Measurements from ENCODE around the gene RALB.
"Not testable (repeated sequence)": the region's sequence is repeated elsewhere in the genome, so short reads cannot be mapped to it uniquely, and the experiment has no call there.

The RALB gene

GRCh38 chr2:120225549-120226065 lies 27.0 kb upstream of the RALB start:
- no peak for DNase-seq

- DNase-seq = no peak
Measured at GRCh38 chr2:120226316-120226715, 26.3 kb upstream of the RALB start.

- no peak for DNase-seq
Measured at GRCh38 chr2:120227111-120227991, 25.3 kb upstream of the RALB start.

GRCh38 chr2:120228503-120228902 lies 24.1 kb upstream of the RALB start:
- peak; percentile 13 to 14 for DNase-seq

- no peak for DNase-seq
Measured at GRCh38 chr2:120229341-120229740, 23.3 kb upstream of the RALB start.

- DNase-seq = no peak
Measured at GRCh38 chr2:120230515-120231471, 21.9 kb upstream of the RALB start.

GRCh38 chr2:120231564-120231973 lies 21.1 kb upstream of the RALB start:
- DNase-seq = no peak

- DNase-seq = peak; percentile 53 to 64
Measured at GRCh38 chr2:120231974-120232635, 20.5 kb upstream of the RALB start.

- no peak for DNase-seq
Measured at GRCh38 chr2:120233292-120233691, 19.4 kb upstream of the RALB start.

GRCh38 chr2:120235158-120235557 lies 17.5 kb upstream of the RALB start:
- not testable (repeated sequence) for DNase-seq

- DNase-seq = no peak
Measured at GRCh38 chr2:120235681-120236080, 17.0 kb upstream of the RALB start.

- no peak for DNase-seq
Measured at GRCh38 chr2:120236316-120236715, 16.3 kb upstream of the RALB start.

GRCh38 chr2:120236791-120237190 lies 15.9 kb upstream of the RALB start:
- no peak for DNase-seq

- DNase-seq = no peak
Measured at GRCh38 chr2:120237491-120237902, 15.2 kb upstream of the RALB start.

GRCh38 chr2:120238728-120239487 lies 13.7 kb upstream of the RALB start:
- no peak for DNase-seq

GRCh38 chr2:120239488-120240287 lies 13.0 kb upstream of the RALB start:
- DNase-seq = no peak

GRCh38 chr2:120240901-120241429 lies 11.7 kb upstream of the RALB start:
- no peak for DNase-seq

- DNase-seq = no peak
Measured at GRCh38 chr2:120241684-120242083, 11.0 kb upstream of the RALB start.

- no peak for DNase-seq
Measured at GRCh38 chr2:120243211-120243610, 9.4 kb upstream of the RALB start.

GRCh38 chr2:120243875-120244553 lies 8.6 kb upstream of the RALB start:
- no peak for DNase-seq

Measured in AML-193 (cell line).